GM12864 (cell line): ENCODE results near the gene ZNF710.
A peak's percentile ranks its signal among the peaks of the same experiment; 100 is the strongest.

Source experiments
- DNase-seq: peaks from one replicate; pipeline ENCODE4 v3.0.0-alpha.2; 2011; ENCODE audit warnings: low read depth
- H3K4me3 ChIP-seq: 2 replicates; pipeline ENCODE4 v1.5.1; 2011; ENCODE audit warnings: mild to moderate bottlenecking, low read depth, low read length, control low read depth
- CTCF ChIP-seq: IDR thresholded peaks from 2 replicates; pipeline ENCODE4 v1.5.1; 2011; ENCODE audit warnings: low read depth, mild to moderate bottlenecking, moderate library complexity, low read length, control low read depth, inconsistent platforms; ENCODE audit errors: missing control alignments

ZNF710 gene

GRCh38 chr15:90053685-90054466 is 52.8 kb downstream of the ZNF710 start:
- no peak for DNase-seq
- TF ChIP-seq CTCF: no peak
- H3K4me3 ChIP-seq: no peak overlapping the region

- TF ChIP-seq CTCF: no peak
- no peak for DNase-seq
- no peak overlapping the region for H3K4me3 ChIP-seq
Measured at GRCh38 chr15:90054618-90055097, 53.5 kb downstream of the ZNF710 start.

- no peak for TF ChIP-seq CTCF
- DNase-seq: no peak
Measured at GRCh38 chr15:90055182-90055581, 54.1 kb downstream of the ZNF710 start.

GRCh38 chr15:90056529-90056928 is 55.4 kb downstream of the ZNF710 start:
- TF ChIP-seq CTCF: no peak
- no peak for DNase-seq
- H3K4me3 ChIP-seq: no peak overlapping the region

More at GRCh38 chr15:90055182-90055581, 54.1 kb downstream of the ZNF710 start:
- H3K4me3 ChIP-seq: no peak overlapping the region

- no peak overlapping the region for H3K4me3 ChIP-seq
- DNase-seq: peak; percentile 42
Measured at GRCh38 chr15:90058308-90058707, 57.2 kb downstream of the ZNF710 start.

GRCh38 chr15:90058775-90059174 is 57.7 kb downstream of the ZNF710 start:
- DNase-seq: no peak
- no peak overlapping the region; the same call in 1 of the 2 replicates for H3K4me3 ChIP-seq
- TF ChIP-seq CTCF: no peak

More at GRCh38 chr15:90058308-90058707, 57.2 kb downstream of the ZNF710 start:
- TF ChIP-seq CTCF: no peak
